ENCODE results near the gene ROBO2. TPM values are rescaled to one million over a fixed set of nuclear protein-coding genes. Genes with fewer than 3 reads are reported as not detected.

Gene ROBO2, protein sequence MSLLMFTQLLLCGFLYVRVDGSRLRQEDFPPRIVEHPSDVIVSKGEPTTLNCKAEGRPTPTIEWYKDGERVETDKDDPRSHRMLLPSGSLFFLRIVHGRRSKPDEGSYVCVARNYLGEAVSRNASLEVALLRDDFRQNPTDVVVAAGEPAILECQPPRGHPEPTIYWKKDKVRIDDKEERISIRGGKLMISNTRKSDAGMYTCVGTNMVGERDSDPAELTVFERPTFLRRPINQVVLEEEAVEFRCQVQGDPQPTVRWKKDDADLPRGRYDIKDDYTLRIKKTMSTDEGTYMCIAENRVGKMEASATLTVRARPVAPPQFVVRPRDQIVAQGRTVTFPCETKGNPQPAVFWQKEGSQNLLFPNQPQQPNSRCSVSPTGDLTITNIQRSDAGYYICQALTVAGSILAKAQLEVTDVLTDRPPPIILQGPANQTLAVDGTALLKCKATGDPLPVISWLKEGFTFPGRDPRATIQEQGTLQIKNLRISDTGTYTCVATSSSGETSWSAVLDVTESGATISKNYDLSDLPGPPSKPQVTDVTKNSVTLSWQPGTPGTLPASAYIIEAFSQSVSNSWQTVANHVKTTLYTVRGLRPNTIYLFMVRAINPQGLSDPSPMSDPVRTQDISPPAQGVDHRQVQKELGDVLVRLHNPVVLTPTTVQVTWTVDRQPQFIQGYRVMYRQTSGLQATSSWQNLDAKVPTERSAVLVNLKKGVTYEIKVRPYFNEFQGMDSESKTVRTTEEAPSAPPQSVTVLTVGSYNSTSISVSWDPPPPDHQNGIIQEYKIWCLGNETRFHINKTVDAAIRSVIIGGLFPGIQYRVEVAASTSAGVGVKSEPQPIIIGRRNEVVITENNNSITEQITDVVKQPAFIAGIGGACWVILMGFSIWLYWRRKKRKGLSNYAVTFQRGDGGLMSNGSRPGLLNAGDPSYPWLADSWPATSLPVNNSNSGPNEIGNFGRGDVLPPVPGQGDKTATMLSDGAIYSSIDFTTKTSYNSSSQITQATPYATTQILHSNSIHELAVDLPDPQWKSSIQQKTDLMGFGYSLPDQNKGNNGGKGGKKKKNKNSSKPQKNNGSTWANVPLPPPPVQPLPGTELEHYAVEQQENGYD (N-terminal part only)
- total RNA-seq: 7.1 TPM

DNA sequence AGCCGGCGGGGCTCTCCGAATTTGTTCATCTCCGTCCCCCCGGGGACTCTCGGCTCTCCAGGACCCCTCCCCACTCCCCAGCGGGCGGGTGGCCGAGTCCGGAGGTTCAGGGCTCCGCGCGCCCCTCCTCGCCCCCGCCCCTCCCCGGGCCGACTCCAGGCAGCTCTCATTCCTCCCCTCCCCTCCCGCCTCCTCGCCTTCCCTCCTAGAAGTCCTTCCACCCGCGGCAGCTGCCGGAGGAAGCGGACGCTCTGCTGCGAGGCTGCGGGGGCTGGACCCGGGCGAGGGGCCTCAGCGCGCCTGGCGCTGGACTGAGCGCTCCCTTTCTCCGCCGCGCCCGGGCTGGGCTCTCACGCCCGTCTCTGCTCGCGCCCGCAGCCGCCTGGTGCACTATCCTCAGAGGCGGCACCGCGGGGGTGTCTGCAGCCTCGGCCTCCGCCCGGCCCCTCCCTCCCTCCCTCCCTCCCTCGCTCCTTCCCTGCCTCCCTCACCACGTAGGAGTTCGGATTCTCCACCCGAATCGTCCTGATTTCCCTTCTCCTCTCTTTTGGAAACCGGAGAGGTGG lies at the start of gene ROBO2:
TSS of gene ROBO2 (plus strand) at position 494 of the 566 bp plus-strand sequence. CDS start 687 bp downstream, outside the sequence.
- ATAC-seq: peak; percentile 87

DNA sequence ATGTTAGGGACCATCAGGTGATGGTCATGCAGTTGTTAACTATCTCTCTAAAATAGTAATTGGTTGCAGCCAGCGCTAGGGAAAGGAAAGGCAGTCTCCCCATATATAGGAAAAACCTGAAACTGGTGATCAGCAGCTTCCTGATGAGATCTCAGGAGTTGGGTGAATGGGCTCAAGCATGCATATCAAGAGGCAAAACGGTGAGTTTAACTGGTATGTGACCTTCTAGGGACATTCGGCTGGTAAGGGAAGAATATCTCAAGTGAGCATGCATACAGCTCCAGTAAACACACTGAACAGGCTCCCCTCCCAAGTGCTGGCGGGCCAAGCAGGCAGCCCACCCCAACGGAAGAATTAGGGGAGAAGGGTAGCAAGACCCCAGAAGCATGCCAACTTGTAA lies 49.3 kb upstream of the ROBO2 start:
- no peak for ATAC-seq

DNA sequence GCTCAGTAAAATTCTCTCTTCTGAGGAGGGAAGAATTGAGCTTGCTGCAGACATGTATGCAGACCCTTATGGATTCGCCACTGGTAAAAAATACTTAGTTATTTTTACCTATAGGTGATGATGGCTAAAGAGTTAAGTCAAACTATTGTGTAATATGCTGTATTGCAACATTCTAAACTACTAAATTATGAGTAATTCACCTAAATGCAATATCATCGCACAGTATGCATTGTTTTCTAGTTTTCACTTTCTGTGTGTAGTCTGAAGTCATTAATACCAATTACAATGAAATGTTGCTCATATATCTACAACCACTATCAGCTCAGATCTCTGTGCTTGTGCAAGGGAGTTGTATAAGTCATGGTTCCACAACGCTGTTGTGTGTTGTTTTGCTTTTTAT lies 48.7 kb upstream of the ROBO2 start:
- ATAC-seq: peak; percentile 93

DNA sequence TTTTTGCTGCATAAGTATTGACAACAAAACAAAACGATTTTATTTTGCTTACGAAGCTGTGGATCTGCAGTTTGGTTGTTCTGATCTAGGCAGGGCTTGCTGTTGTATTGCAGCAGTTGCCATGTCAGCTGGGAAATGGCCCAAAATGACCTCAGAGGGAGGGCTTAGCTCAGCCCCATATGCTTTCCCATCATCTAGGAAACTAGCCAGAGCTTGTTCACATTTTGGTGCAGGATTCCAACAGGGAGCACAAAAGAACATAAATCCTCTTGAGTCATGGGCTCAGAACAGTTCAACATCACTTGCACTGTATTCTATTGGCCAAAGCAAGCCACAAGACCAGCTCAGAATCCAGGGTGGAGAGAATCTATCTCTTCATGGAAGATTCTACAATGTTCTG lies 42.2 kb upstream of the ROBO2 start:
- ATAC-seq: peak; percentile 99

DNA sequence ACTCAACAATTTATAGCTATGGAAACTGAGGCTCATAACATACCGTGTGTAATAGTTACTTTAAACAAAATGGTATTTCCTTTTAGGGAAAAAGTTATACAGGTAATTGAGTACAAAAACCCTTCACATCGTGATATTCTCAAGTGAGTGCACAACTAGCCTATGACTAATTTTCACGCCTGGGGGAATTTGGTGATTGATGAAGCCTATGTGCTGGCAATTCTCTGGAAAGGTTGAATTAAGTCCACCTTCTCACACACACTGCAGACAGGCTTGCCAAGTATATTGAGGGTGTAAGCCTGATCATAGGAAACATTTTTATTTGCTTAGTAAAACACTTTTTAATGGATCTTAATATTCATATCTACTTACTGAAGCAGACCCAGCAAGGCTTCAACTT lies 41.3 kb upstream of the ROBO2 start:
- peak; percentile 90 for ATAC-seq

DNA sequence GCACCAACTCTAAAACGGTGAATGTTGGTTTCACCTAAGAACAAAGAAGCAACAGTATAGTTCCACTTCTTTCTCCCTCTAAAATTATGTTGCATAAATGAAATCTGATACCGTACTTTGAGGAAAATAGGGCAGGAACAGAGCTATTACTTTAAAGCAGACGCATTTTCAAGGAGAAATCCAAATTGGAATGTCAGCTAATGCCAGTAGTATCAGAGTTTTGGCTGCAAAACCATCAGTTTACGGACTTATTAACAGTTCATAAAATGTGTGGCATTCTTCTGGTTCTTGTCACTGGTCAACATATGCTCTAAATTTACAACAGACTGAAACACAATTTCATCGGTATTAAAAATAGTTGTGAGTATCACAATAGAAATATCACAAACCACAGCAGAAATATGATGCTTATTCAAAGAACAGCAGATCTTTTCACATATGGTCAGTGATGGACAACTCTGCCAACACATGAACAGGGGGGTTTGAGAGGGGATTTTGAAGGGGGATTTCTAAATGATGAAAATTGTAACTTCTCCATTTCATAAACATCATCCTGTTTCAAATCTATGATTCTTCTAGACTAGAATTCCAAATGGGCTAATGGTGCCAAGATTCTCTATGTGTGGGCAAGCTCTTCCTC lies 38.7 kb upstream of the ROBO2 start:
- no peak for ATAC-seq

DNA sequence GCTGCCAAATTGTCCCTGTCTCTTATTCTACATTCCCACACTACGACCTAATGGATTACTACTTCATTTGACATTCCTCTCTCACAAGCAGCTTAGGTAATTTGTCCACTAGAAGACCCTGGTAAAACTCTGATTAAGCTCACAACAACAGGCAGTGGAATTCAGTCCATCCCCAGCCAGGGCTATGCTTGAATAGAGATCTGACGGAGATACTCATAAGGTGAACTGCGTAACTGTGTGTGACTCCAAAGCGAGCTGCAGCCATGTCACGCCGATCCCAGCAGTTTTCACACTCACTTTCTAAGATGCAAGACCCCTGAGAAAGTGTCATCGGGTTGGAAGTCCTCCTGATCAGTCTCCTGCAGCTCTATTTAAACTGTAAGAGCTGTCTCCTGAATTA lies 25.7 kb upstream of the ROBO2 start:
- ATAC-seq: no peak

DNA sequence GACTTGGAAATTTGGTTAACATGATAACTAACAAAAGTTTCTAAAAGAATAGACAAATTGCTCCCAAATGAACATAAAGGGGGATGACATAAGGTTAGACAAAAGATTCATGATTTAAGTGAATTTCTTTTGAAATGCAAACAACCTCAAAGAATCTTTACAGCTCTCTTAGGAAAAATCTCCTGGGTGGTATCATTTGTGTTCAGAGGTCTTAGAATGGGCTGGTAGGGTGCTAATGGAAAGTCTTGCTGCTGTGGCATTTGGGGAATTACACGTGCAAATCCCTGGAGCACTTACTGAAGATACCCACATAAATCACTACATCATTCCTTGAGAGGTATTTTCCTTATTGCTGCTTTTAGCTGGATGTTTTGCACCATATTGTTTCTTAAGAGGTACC lies 14.4 kb upstream of the ROBO2 start:
- no peak for ATAC-seq

DNA sequence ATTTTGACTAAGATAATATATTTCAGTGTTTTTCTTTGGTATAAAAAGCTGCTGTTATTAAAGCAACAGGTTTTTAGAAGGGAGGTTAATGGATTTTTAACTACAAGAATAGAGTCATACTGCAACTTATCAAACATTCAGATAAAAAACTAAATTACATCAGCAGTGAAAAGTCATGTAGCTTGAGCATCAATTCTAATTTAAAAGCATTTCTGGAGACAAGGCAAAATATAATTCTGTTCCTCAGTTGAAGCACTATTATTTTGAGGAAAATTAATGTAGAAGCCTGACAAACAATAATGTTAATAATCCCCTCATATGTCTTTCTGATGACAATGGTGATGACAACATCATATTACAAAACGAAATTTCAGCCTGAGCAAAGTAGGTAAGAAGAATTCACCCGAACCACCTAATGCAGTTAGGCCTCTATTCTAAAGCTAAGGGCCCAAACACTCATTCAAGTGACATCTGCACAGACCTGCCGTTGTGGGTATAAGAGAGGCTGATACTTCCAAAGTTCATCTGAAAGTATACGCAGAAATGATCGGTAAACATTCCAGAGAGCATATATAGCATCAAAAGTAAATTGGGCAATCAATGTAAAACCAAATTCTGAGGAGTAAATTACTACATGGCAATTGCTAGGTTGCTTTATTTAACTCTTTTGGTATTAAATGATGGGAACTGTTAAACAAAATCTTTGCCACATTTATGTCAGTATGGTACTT lies 12.8 kb upstream of the ROBO2 start:
- no peak for ATAC-seq

DNA sequence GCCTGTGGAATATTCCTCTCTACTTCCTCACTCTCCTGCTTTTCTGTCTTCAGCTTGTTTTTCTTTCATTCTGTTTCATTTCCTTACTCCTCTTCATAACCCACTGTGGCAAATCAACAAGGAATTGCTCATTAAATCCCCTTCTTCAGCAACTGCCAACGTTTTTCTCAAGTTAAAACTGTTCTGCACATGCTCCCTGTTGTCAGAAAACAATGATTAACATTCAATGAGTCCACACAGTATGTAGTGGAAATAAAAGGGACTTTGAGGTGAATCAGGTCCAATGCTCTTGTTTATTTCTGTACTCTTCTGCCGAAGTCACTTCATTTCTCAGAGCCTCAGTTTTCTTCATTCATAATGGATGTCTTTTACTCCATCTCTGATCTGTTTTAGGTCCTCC lies 11.9 kb upstream of the ROBO2 start:
- no peak for ATAC-seq

DNA sequence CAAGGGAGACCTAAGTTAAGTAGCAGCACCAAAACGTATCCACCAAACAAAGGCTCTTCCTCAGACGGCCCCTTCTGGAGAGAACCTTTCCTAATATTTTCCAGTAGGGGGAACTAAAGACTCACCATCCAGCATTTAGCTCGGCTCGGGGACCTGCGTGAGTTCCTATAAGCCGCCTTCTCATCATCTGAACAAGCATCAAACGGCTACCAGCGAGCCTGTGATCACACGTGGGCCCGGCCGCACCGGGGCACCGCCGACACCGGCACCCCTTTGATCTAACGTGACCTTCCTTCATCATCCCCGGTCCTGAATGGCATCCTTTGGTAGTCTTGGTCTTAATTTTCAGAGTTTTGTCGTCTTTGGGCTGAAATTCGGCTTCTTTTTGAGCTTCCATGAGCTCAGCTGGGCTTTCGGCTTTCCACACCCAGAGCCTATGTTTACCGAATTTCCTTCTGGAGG lies 1.4 kb upstream of the ROBO2 start:
- peak; percentile 87 for ATAC-seq

DNA sequence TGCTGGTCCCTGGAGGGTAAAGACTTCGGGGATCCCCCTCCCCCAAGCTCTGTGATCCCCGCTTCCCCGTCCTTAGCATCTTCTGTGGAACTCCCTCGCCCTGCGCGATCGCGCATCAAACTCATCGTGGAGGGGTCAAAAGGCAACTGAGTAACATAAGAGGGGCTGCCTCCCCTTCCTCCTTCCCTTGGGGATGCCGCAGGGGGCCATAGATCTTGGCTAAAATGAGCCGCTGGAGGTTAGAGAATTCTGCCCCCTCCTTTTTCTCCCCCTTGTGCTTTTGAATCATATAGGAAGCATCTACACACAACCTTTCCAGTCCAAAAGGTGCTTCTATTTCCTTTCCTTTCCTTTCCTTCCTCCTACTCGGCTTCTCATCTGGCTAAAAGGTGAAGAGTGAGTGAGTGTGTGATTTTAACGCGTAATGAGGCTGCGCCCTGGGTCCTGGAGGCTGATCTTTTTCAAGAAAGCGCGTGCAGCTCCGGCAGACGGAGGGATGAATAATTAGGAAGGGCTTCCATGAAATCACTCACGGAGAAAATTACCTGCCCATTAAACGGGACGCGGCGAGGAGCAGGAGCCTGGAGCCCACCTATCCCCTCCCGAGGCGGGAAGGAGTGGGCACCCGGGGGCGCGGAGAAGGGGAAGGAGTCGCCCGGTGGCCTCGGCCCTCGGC lies 831 bp upstream of the ROBO2 start:
- ATAC-seq: peak; percentile 54

DNA sequence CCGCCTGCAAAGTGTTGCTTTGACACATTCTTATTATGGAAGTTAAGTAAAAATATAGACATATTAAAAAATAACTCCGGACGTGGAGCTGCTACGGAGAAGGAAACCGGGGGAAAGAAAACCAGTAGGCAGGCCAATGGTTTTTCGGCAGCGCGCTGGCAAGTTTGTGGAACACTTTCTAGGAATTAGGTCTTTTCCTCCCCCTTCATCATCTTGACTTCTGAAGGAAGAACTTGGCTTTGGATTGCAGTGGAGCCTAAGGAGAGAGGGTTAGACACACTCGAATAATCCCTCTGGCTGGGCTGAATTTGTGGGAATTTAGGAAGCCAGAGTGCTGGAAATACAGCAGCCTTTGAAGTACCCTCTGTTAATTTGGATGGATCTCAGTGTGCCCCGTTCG lies 317 bp downstream of the ROBO2 start:
- no peak for ATAC-seq

DNA sequence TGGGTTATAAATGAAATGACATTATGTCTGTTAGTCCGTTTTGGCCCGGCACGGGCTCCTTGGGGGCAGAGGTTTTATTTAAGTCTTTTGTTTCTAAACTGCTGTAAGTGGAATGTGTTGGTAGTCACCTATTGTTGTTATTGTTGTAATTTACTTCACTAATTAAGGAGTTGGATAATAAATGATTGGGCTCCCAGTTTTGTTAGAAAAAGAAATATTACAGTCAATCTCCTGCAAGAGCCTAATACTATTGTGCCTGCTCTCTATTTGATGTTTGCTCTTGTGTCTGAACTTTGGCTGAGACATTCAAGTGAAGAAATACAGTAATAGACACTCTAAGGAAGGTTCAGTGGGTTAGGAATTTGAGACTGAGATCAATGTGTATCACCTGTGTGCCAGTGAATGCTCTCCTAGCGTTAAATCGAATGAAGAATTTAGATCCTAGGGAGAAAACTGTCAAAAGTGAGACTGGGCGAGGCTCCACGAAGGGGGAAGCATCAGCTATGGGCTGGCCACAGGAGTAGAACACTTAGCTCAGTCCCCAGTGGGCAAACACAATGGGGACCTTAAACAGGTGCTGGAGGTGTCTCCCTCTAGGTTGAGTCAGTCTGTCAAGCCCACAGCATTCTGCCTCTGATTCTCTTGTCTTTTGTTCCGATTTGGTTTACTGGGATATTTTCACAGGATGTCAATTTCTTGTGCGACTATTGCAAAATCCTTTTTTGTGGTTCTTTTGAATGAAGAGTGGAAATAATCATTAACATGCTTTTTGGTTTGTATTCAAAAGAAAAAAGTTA lies 1.2 kb downstream of the ROBO2 start:
- ATAC-seq: no peak

DNA sequence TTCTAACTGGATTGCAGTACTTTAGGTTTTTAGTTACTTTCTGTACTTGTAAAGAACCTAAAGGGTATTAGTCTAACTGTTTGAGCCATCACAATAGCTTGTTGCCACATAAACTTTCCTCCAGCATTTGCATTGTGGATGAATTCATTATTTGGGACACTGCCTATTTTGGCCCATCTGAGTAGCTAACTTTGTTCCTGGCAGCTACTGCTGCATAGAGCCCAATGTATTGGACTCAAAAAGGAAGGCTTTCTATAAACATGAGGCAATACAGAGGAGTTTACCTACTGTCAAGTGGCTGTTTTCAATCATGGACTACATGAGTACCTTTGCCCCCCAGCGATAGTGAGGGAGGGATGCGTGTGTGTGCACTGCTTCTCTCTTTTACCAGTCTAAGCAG lies 1.9 kb downstream of the ROBO2 start:
- ATAC-seq: no peak

DNA sequence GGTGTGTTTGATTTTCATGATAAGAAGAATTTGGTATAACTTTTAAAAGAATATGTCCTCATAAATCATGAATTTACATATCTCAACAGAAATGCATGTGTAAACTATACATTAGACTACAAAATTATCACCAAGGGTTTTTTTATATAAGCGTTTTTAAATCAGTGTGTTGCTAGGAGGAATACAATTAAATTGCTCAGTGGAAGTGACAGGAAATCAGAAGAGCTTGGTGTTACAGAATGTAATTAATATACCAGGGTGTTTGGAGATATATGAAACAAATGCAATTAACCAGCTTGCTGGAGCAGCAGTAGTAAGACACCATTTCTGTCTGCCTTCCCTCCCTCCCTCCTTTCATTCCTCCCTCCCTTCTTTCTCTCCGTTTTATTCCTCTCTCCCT lies 2.4 kb downstream of the ROBO2 start:
- ATAC-seq: no peak

DNA sequence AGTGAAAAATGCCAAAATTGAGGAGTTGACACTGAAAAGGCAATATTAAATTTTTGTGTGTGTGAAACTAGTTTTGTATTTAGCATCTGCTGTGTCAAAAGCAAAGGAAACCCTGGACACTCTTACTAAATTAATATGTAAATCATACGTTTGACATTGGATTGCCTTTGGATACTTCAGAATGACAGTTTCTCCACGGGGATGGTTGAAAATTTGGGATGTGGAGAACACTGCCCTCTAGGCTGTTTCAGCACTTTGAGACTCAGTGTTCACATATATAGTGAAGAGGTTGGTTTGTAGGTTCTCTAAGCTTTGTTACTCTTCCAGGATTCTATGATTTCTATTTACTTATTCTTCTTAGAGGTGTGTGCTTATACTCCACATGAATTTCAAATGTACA lies 3.0 kb downstream of the ROBO2 start:
- no peak for ATAC-seq

DNA sequence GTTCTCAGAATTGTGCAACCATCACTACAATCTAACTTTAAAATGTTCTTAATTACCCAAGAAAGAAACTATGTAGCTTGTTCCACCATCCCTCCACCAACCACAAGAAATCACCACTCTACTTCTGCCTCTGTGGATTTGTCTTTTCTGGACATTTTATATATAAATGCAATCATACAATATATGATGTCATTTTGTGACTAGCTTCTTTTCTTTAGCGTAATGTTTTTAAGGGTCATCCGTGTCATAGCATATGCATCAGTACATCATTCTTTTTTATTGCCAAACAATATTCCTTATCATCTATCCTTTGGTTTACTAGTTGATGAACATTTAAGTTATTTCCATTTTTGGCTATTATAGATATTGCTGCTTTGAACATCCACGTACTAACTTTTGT lies 5.8 kb downstream of the ROBO2 start:
- ATAC-seq: no peak

DNA sequence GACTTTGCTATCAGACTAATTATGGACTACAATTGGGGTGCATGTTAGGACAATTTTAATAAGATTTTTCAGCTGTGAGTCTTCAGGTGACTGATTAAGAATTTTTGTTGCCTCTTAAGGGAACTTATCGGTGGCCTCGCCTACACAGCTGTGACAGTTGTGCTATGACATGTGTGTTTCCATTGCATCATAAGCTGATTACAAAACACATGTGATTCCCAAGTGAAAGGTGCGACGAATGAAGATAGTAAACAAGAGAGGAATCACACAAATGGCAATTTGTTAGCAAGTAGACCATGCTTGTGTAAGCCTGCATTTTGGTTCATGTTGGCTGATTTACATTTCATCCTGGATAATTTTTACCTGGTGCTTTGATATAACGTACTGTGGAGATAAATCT lies 8.3 kb downstream of the ROBO2 start:
- ATAC-seq: no peak

DNA sequence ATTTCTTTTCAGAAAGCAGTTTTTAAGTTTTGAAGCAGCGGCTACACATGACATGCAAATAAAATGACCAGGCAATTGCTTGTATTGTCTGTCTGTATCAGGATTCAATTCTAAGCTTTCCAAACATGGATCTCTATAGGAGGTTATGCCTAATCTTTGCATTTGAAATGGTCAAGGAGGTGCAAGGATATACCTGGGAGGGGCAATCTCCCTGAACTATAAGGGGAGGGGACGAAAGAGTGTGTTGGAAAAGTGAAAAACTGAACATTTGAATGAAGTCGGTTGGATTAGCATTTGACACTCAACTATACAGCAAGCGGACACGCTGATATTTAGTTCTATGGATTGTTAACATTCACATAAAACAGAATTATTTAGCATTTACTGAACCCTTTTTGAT lies 11.7 kb downstream of the ROBO2 start:
- ATAC-seq: no peak

Measured in esophagus mucosa (tissue), 1 donor.